CD14-positive monocyte (primary cell): Measurements from ENCODE around the gene BCL2A1. TPM values are rescaled to one million over a fixed set of nuclear protein-coding genes. Genes with fewer than 3 reads are reported as not detected.
A peak's percentile ranks its signal among the peaks of the same experiment; 100 is the strongest.

Experiments used
- DNase-seq, 3 donors: peaks; one replicate each; pipeline ENCODE4 v3.0.0-alpha.2; 2011 to 2022
- H2AFZ ChIP-seq: 2 replicates; pipeline ENCODE4 v1.6.0; 2012; ENCODE audit warnings: mild to moderate bottlenecking, low read depth, low read length, inconsistent platforms; ENCODE audit not compliant: insufficient read depth, poor library complexity, severe bottlenecking
- H3K27ac ChIP-seq, 2 donors: 1 replicate in 1 of 2; 2 replicates in 1 of 2; pipeline ENCODE4 v1.5.1; 2012 to 2013; ENCODE audit warnings: low read length in 2 of 2, control low read depth in 1 of 2, inconsistent platforms in 1 of 2, low read depth in 1 of 2, mild to moderate bottlenecking in 1 of 2
- H3K27me3 ChIP-seq, 2 donors: one replicate each; pipeline versions ENCODE4 v1.6.0 to v1.6.1; 2011 to 2013; ENCODE audit warnings: low read length in 2 of 2; ENCODE audit not compliant: control insufficient read depth in 2 of 2, insufficient read depth in 2 of 2
- H3K36me3 ChIP-seq, 2 donors: replicated peaks in 1 of 2; 1 replicate in 1 of 2; 2 replicates in 1 of 2; pipeline versions ENCODE4 v1.5.1 to v1.6.1; 2012 to 2013; ENCODE audit warnings: low read length in 2 of 2, control low read depth in 1 of 2, inconsistent platforms in 1 of 2, mild to moderate bottlenecking in 1 of 2; ENCODE audit not compliant: insufficient read depth in 2 of 2, control insufficient read depth in 1 of 2
- H3K4me1 ChIP-seq, 2 donors: 1 replicate in 1 of 2; 2 replicates in 1 of 2; pipeline versions ENCODE4 v1.5.1 to v1.6.1; 2012 to 2013; ENCODE audit warnings: low read length in 2 of 2, control low read depth in 1 of 2, inconsistent platforms in 1 of 2, mild to moderate bottlenecking in 1 of 2, moderate library complexity in 1 of 2; ENCODE audit not compliant: insufficient read depth in 2 of 2, control insufficient read depth in 1 of 2
- H3K4me2 ChIP-seq: replicated peaks from 2 replicates; pipeline ENCODE3; 2012; ENCODE audit warnings: low read length, moderate library complexity, mild to moderate bottlenecking; ENCODE audit not compliant: poor library complexity, severe bottlenecking; ENCODE audit errors: extremely low read depth
- H3K4me3 ChIP-seq, 3 experiments: fragments of 200-600 bp in 1 of 3; sonication (generic) in 1 of 3; replicated peaks in 1 of 3; 1 replicate in 2 of 3; 2 replicates in 1 of 3; pipeline ENCODE4 v1.5.1; 2011 to 2013; ENCODE audit warnings: low read length in 3 of 3, mild to moderate bottlenecking in 3 of 3, control low read depth in 2 of 3, low read depth in 2 of 3, inconsistent platforms in 1 of 3, moderate library complexity in 1 of 3
- H3K79me2 ChIP-seq: 2 replicates; pipeline ENCODE4 v1.6.0; 2012; ENCODE audit warnings: mild to moderate bottlenecking, control low read depth, inconsistent platforms, low read length, moderate library complexity; ENCODE audit not compliant: insufficient read depth
- H3K9ac ChIP-seq: 2 replicates; pipeline ENCODE4 v1.6.0; 2017; ENCODE audit warnings: low read length, mild to moderate bottlenecking; ENCODE audit not compliant: insufficient read depth, poor library complexity, severe bottlenecking
- H3K9me3 ChIP-seq, 2 donors: replicated peaks in 1 of 2; 1 replicate in 1 of 2; 2 replicates in 1 of 2; pipeline versions ENCODE4 v1.5.1 to v1.6.1; 2012 to 2013; ENCODE audit warnings: low read length in 2 of 2, control low read depth in 1 of 2; ENCODE audit not compliant: control insufficient read depth in 1 of 2, insufficient read depth in 1 of 2
- H4K20me1 ChIP-seq: 2 replicates; pipeline ENCODE4 v1.6.0; 2012; ENCODE audit warnings: mild to moderate bottlenecking, low read length, control low read depth, moderate library complexity; ENCODE audit not compliant: insufficient read depth
- H3K27ac Mint-ChIP-seq, 7 donors: one replicate each; pipeline ENCODE4 v1.8.0; 2020; ENCODE audit warnings: mild to moderate bottlenecking in 7 of 7, mixed read lengths in 7 of 7, moderate library complexity in 6 of 7, inconsistent platforms in 2 of 7
- H3K27me3 Mint-ChIP-seq, 3 donors: one replicate each; pipeline ENCODE4 v1.8.0; 2021 to 2022; ENCODE audit warnings: low read depth in 3 of 3, mild to moderate bottlenecking in 3 of 3, mixed read lengths in 3 of 3, moderate library complexity in 3 of 3, inconsistent platforms in 1 of 3
- H3K36me3 Mint-ChIP-seq, 2 donors: one replicate each; pipeline ENCODE4 v1.8.0; 2020; ENCODE audit warnings: mixed read lengths in 2 of 2, inconsistent platforms in 1 of 2, mild to moderate bottlenecking in 1 of 2
- H3K4me1 Mint-ChIP-seq: one replicate; pipeline ENCODE4 v1.8.0; 2020; ENCODE audit warnings: mild to moderate bottlenecking, mixed read lengths
- H3K4me3 Mint-ChIP-seq, 2 donors: one replicate each; pipeline ENCODE4 v1.8.0; 2020; ENCODE audit warnings: mild to moderate bottlenecking in 2 of 2, mixed read lengths in 2 of 2, moderate library complexity in 1 of 2
- H3K9me3 Mint-ChIP-seq, 7 donors: one replicate each; pipeline ENCODE4 v1.8.0; 2020 to 2022; ENCODE audit warnings: mixed read lengths in 7 of 7, mild to moderate bottlenecking in 6 of 7, moderate library complexity in 6 of 7, inconsistent platforms in 2 of 7
- CTCF ChIP-seq: fragments of 200-600 bp; IDR thresholded peaks from one replicate; pipeline ENCODE4 v1.8.0; 2022; ENCODE audit warnings: antibody characterized with exemption, mild to moderate bottlenecking
- WGBS: methylation state at CpG from one replicate; pipeline ENCODE4 v1.1.5; 2013; ENCODE audit warnings: missing lambda C conversion rate; ENCODE audit not compliant: insufficient coverage; 5-methylcytosine and 5-hydroxymethylcytosine counted together
- intact Hi-C, 2 donors: fragments of 100-400 bp; cut with micrococcal nuclease; formaldehyde crosslinking; loops; one replicate each; pipeline versions ENCODE4 v1.15.0 to v1.15.1; 2023
- polyA minus RNA-seq: library from RNA; depleted of rRNA, polyadenylated mRNA; stranded (reverse); fragments of >200 nt; gene quantifications from 2 replicates; pipeline ENCODE4 v1.2.3, GENCODE V29; 2012
- polyA plus RNA-seq, 3 donors: library from polyadenylated mRNA; depleted of rRNA in 1 of 3; unstranded in 2 of 3; stranded (reverse) in 1 of 3; fragments of 300-500 nt in 2 of 3; fragments of >200 nt in 1 of 3; fragmentation: Illumina TruSeq in 2 of 3; gene quantifications; 1 replicate in 2 of 3; 2 replicates in 1 of 3; pipeline ENCODE4 v1.2.3, GENCODE V29; 2012 to 2021
- total RNA-seq, 12 experiments: library from RNA in 1 of 12; stranded (reverse) in 1 of 12; fragments of 120-200 nt in 1 of 12; gene quantifications; one replicate each; pipeline ENCODE4 v1.2.4 and lab custom pipeline; 2013 to 2026; ENCODE audit warnings: mixed read lengths in 6 of 12, inconsistent platforms in 1 of 12

Gene BCL2A1
- total RNA-seq (2013) = 394 TPM
- polyA plus RNA-seq (100 to 1,000 TPM; 277 to 465 (median 350) TPM), polyA minus RNA-seq (100 and 152 TPM in 2 replicates), total RNA-seq (lab: John Stamatoyannopoulos, UW) (186 to 1,766 (median 447) reads per million in 11 experiments)

- intact Hi-C loops = loop anchor here (2.0 to 10.0 kb wide), 3 partner anchors 16 to 1334 kb away; no protein-coding TSS in a partner anchor
- 50% methylated on average over 3 of the region's 11 CpGs for WGBS
Observed at GRCh38 chr15:79970624-79971434, at the start of gene BCL2A1. BCL2A1 (minus strand) TSS chr15:79971196; CDS start chr15:79971119, 77 bp downstream.

More at GRCh38 chr15:79970624-79971434, at the start of gene BCL2A1:
- H3K27me3 ChIP-seq = no peaks in the 10 kb centered on the region
- H3K9ac ChIP-seq = peak within 1 kb of the TSS; percentile 78
- peaks cover 61 to 70% of the 10 kb centered on the region in 2 donors for H3K4me1 ChIP-seq
- no peak for TF ChIP-seq CTCF
- H3K36me3 ChIP-seq = no peaks in the 10 kb centered on the region
- peak within 1 kb of the TSS; percentile 97 to 100 (median 99) for H3K27ac Mint-ChIP-seq
- peaks cover 52% of the 10 kb centered on the region for H3K79me2 ChIP-seq
- H4K20me1 ChIP-seq = peaks cover 48% of the 10 kb centered on the region
- peak within 1 kb of the TSS; percentile 64 to 94 for H3K27ac ChIP-seq
- peaks cover 0 to 2% (median 0%) of the 10 kb centered on the region in 7 donors for H3K9me3 Mint-ChIP-seq
- H3K4me1 Mint-ChIP-seq = peaks cover 56% of the 10 kb centered on the region
- H3K4me3 ChIP-seq = peak within 1 kb of the TSS; percentile 49 to 100 (median 100)
- H3K27me3 Mint-ChIP-seq = no peaks in the 10 kb centered on the region
- H3K4me2 ChIP-seq = peak within 1 kb of the TSS; percentile 88
- H2AFZ ChIP-seq = no peak within 1 kb of the TSS
- DNase-seq = peak; percentile 93 to 99 (median 98)
- peak within 1 kb of the TSS; percentile 94 to 95 for H3K4me3 Mint-ChIP-seq
- peaks cover 22 to 27% of the 10 kb centered on the region in 2 donors for H3K36me3 Mint-ChIP-seq
- H3K9me3 ChIP-seq = no peaks in the 10 kb centered on the region
